Nephron progenitor cell (in vitro differentiated cells): Measurements from ENCODE around the gene KIF21A.

Source experiments
- DNase-seq: peaks from one replicate; pipeline ENCODE4 v3.0.0; 2021
- H3K27ac Mint-ChIP-seq: 2 replicates; pipeline ENCODE4 v1.8.0; 2021; ENCODE audit warnings: mild to moderate bottlenecking, moderate library complexity, mixed read lengths
- H3K27me3 Mint-ChIP-seq: 2 replicates; pipeline ENCODE4 v1.8.0; 2021; ENCODE audit warnings: mild to moderate bottlenecking, low read depth, mixed read lengths; ENCODE audit not compliant: poor library complexity
- H3K36me3 Mint-ChIP-seq: 2 replicates; pipeline ENCODE4 v1.8.0; 2021; ENCODE audit warnings: low read depth, mixed read lengths
- H3K4me1 Mint-ChIP-seq: 2 replicates; pipeline ENCODE4 v1.8.0; 2021; ENCODE audit warnings: mixed read lengths
- H3K4me3 Mint-ChIP-seq: 2 replicates; pipeline ENCODE4 v1.8.0; 2021; ENCODE audit warnings: mild to moderate bottlenecking, moderate library complexity, mixed read lengths
- H3K9me3 Mint-ChIP-seq: 2 replicates; pipeline ENCODE4 v1.8.0; 2021; ENCODE audit warnings: mild to moderate bottlenecking, moderate library complexity, mixed read lengths
- TF ChIP-seq, protein P1 (sequence below): fragments of 200-600 bp; sonication (generic); IDR thresholded peaks from 2 replicates; pipeline ENCODE4 v1.5.0; 2021; ENCODE audit warnings: antibody characterized with exemption

KIF21A gene

DNA sequence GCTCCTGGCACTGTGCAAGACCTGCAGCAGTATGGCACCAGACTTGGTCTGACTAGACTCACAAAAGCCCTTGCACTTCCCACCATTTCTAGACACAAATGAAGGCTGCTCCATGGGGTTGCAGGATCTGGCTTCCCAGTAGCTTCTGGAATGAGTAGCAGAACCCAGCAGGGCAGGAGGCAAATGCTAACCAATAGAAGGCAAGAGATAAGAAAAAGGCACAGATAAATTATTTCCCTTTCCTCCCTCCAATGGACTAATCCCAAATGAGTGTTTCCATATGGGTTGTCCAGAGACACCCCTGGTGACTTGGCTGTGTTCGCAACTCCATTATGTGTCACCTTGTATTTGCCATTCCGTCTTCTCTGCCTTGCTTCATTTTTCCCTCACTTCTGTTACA lies 49.7 kb downstream of the KIF21A start:
- no peaks in the 10 kb centered on the region for H3K36me3 Mint-ChIP-seq
- H3K27ac Mint-ChIP-seq: no peak overlapping the region
- peaks cover 1% of the 10 kb centered on the region for H3K27me3 Mint-ChIP-seq
- no peak for DNase-seq
- H3K4me1 Mint-ChIP-seq: peaks cover 4% of the 10 kb centered on the region
- H3K9me3 Mint-ChIP-seq: no peaks in the 10 kb centered on the region
- TF ChIP-seq, protein P1, sequence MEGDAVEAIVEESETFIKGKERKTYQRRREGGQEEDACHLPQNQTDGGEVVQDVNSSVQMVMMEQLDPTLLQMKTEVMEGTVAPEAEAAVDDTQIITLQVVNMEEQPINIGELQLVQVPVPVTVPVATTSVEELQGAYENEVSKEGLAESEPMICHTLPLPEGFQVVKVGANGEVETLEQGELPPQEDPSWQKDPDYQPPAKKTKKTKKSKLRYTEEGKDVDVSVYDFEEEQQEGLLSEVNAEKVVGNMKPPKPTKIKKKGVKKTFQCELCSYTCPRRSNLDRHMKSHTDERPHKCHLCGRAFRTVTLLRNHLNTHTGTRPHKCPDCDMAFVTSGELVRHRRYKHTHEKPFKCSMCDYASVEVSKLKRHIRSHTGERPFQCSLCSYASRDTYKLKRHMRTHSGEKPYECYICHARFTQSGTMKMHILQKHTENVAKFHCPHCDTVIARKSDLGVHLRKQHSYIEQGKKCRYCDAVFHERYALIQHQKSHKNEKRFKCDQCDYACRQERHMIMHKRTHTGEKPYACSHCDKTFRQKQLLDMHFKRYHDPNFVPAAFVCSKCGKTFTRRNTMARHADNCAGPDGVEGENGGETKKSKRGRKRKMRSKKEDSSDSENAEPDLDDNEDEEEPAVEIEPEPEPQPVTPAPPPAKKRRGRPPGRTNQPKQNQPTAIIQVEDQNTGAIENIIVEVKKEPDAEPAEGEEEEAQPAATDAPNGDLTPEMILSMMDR: no peak
- no peak overlapping the region for H3K4me3 Mint-ChIP-seq

DNA sequence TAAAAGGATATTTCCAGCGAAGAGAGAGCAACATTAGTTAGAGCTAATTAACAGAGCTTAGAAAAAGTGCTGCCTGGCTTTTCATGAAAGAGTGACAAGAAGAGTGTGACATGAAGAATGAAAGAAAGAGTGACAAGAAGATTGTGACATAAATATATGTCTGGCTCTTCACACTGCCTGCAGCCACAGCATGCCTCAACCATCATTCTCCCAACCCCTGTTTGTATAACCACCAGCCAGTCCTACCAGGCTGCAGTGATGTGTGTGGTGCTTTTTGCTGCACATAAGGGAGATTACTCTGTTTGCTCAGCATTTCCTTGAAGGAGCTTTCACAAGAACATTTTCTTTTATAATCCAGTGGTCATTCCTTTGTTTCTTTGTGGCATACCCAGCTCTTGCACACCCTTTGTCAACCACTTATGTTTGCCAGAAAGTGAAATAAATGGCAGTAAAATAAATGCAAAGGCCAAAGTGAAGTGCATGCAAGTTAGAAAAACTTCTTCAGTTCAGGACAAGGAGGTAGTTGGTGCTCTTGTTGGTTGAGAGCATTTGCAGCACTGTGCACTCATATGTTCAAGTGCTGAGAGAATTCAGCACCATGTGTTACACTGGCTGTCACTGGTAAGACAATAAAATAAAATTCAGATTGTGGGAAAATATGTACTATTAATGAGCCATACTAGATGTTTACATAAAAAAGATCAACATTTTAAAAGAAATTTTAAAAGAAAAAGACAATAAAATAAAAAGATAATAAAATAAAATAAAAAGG lies 50.6 kb downstream of the KIF21A start:
- no peaks in the 10 kb centered on the region for H3K9me3 Mint-ChIP-seq
- no peak for DNase-seq
- TF ChIP-seq, protein P1: no peak
- no peak overlapping the region for H3K27ac Mint-ChIP-seq
- no peaks in the 10 kb centered on the region for H3K36me3 Mint-ChIP-seq
- no peaks in the 10 kb centered on the region for H3K27me3 Mint-ChIP-seq
- H3K4me3 Mint-ChIP-seq: no peak overlapping the region
- H3K4me1 Mint-ChIP-seq: peaks cover 4% of the 10 kb centered on the region

DNA sequence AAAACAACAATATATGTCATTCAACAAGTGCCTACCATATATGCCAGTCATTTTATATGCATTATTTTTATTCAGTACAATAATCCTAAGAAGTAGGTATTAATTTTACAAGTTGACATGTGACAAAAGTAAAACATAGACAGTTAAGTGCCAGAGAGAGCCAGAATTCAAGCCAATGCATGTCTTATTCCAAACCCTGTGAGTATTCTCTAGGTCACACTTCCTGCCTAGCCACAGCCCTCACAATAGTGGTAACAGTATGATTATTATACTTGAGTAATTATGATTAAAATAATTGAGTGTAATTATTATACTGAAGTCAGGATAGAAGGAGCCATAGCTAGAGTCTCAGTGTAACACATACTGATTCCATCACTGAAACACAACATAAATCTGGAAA lies 52.2 kb downstream of the KIF21A start:
- no peaks in the 10 kb centered on the region for H3K27me3 Mint-ChIP-seq
- H3K36me3 Mint-ChIP-seq: no peaks in the 10 kb centered on the region
- DNase-seq: no peak
- H3K9me3 Mint-ChIP-seq: no peaks in the 10 kb centered on the region
- H3K4me3 Mint-ChIP-seq: no peak overlapping the region
- TF ChIP-seq, protein P1: no peak
- H3K4me1 Mint-ChIP-seq: peaks cover 1% of the 10 kb centered on the region
- no peak overlapping the region for H3K27ac Mint-ChIP-seq

- Mint-ChIP-seq H3K27ac (no peak overlapping the region), H3K4me1 (no peaks in the 10 kb centered on the region), H3K36me3 (no peaks in the 10 kb centered on the region), H3K4me3 (no peak overlapping the region), H3K9me3 (no peaks in the 10 kb centered on the region), H3K27me3 (no peaks in the 10 kb centered on the region)
- TF ChIP-seq, protein P1: no peak
- DNase-seq: no peak
These were observed 53.3 kb downstream of the KIF21A start for GRCh38 chr12:39389399-39390150.

- Mint-ChIP-seq H3K27me3 (no peaks in the 10 kb centered on the region), H3K9me3 (no peaks in the 10 kb centered on the region), H3K27ac (no peak overlapping the region), H3K36me3 (no peaks in the 10 kb centered on the region), H3K4me1 (no peaks in the 10 kb centered on the region), H3K4me3 (no peak overlapping the region)
- DNase-seq: no peak
- TF ChIP-seq, protein P1: no peak
These were observed 56.6 kb downstream of the KIF21A start for GRCh38 chr12:39386335-39386734.
